IMR-90 (cell line): ENCODE results near the gene C17orf100. TPM values are rescaled to one million over a fixed set of nuclear protein-coding genes. Genes with fewer than 3 reads are reported as not detected.
A peak's percentile ranks its signal among the peaks of the same experiment; 100 is the strongest.

Experiments used
- ATAC-seq: fragments of 200-7000 bp; cut with Tn5 transposase; 2 replicates; pipeline ENCODE4 v1.9.1; 2020; ENCODE audit warnings: low read depth, mild to moderate bottlenecking, moderate library complexity
- BruUV-seq: library from RNA; stranded (reverse); fragments of 400-500 nt; replicated peaks from 2 replicates; lab custom pipeline; 2021; lab: Mats Ljungman, UMichigan
- CTCF ChIA-PET: fragments of 300-600 bp; formaldehyde crosslinking; extraction: SDS; loops from one replicate; lab custom pipeline; 2021; ENCODE audit warnings: antibody characterized with exemption; lab: Yijun Ruan, JAX
- POLR2A ChIA-PET: fragments of 300-600 bp; sonication (Branson Sonifier 250); formaldehyde crosslinking; loops from one replicate; lab custom pipeline; 2022; ENCODE audit warnings: antibody characterized with exemption; ENCODE audit not compliant: unreplicated experiment; lab: Charles Lee
- DNase-seq: peaks from one replicate; pipeline ENCODE4 v3.0.0; 2013
- H2AFZ ChIP-seq: replicated peaks from 2 replicates; pipeline ENCODE3; 2013; ENCODE audit warnings: low read length, mild to moderate bottlenecking; ENCODE audit not compliant: poor library complexity
- H2AK5ac ChIP-seq: 2 replicates; pipeline ENCODE4 v1.6.1; 2013; ENCODE audit warnings: low read depth, low read length, inconsistent platforms
- H2AK9ac ChIP-seq: replicated peaks from 2 replicates; pipeline ENCODE3; 2013; ENCODE audit warnings: mild to moderate bottlenecking, low read depth, low read length, moderate library complexity; ENCODE audit not compliant: poor library complexity
- H2BK120ac ChIP-seq: 2 replicates; pipeline ENCODE4 v1.6.1; 2013; ENCODE audit warnings: low read depth, low read length, inconsistent platforms
- H2BK15ac ChIP-seq: 3 replicates; pipeline ENCODE4 v1.6.1; 2013; ENCODE audit warnings: low read depth, low read length, inconsistent platforms
- H2BK20ac ChIP-seq: 2 replicates; pipeline ENCODE4 v1.6.1; 2013; ENCODE audit warnings: low read depth, mild to moderate bottlenecking, inconsistent platforms, low read length, moderate library complexity
- H2BK5ac ChIP-seq: 2 replicates; pipeline ENCODE4 v1.6.1; 2013; ENCODE audit warnings: mild to moderate bottlenecking, low read depth, low read length, inconsistent platforms; ENCODE audit not compliant: poor library complexity, severe bottlenecking
- H3K14ac ChIP-seq: replicated peaks from 2 replicates; pipeline ENCODE4 v1.6.1; 2013; ENCODE audit warnings: low read depth, low read length, inconsistent platforms
- H3K18ac ChIP-seq: 2 replicates; pipeline ENCODE4 v1.6.1; 2013; ENCODE audit warnings: low read depth, low read length, control low read depth
- H3K23ac ChIP-seq: 2 replicates; pipeline ENCODE4 v1.6.1; 2013; ENCODE audit warnings: low read depth, low read length, inconsistent platforms
- H3K27ac ChIP-seq: 2 replicates; pipeline ENCODE4 v1.5.1; 2013; ENCODE audit warnings: mild to moderate bottlenecking, control low read depth, low read length; ENCODE audit not compliant: insufficient read depth
- H3K27me3 ChIP-seq: 2 replicates; pipeline ENCODE4 v1.6.1; 2013; ENCODE audit warnings: low read length; ENCODE audit not compliant: control insufficient read depth, insufficient read depth
- H3K36me3 ChIP-seq: 2 replicates; pipeline ENCODE4 v1.6.1; 2013; ENCODE audit warnings: low read length, mixed read lengths; ENCODE audit not compliant: control insufficient read depth, insufficient read depth
- H3K4ac ChIP-seq: 2 replicates; pipeline ENCODE4 v1.6.1; 2013; ENCODE audit warnings: low read depth, low read length, inconsistent platforms
- H3K4me1 ChIP-seq: 2 replicates; pipeline ENCODE4 v1.6.1; 2013; ENCODE audit warnings: low read length, mixed read lengths; ENCODE audit not compliant: control insufficient read depth, insufficient read depth
- H3K4me2 ChIP-seq: 2 replicates; pipeline ENCODE4 v1.6.1; 2013; ENCODE audit warnings: low read depth, mild to moderate bottlenecking, control low read depth, low read length, moderate library complexity
- H3K4me3 ChIP-seq: 2 replicates; pipeline ENCODE4 v1.5.1; 2013; ENCODE audit warnings: low read depth, mild to moderate bottlenecking, control low read depth, low read length, moderate library complexity; ENCODE audit not compliant: insufficient read depth
- H3K56ac ChIP-seq: 2 replicates; pipeline ENCODE4 v1.6.1; 2013; ENCODE audit warnings: low read length, inconsistent platforms; ENCODE audit not compliant: insufficient read depth; ENCODE audit errors: extremely low read depth
- H3K79me1 ChIP-seq, 2 experiments: 2 replicates each; pipeline ENCODE4 v1.6.1; 2013; ENCODE audit warnings: low read length in 2 of 2, inconsistent platforms in 1 of 2, low read depth in 1 of 2
- H3K9ac ChIP-seq: 2 replicates; pipeline ENCODE4 v1.6.1; 2013; ENCODE audit warnings: low read depth, low read length, control low read depth
- H3K9me1 ChIP-seq: 2 replicates; pipeline ENCODE4 v1.6.1; 2013; ENCODE audit warnings: low read length, inconsistent platforms; ENCODE audit not compliant: insufficient read depth
- H3K9me3 ChIP-seq: 2 replicates; pipeline ENCODE4 v1.6.1; 2013; ENCODE audit warnings: low read length; ENCODE audit not compliant: control insufficient read depth, insufficient read depth
- H4K20me1 ChIP-seq: 2 replicates; pipeline ENCODE4 v1.6.1; 2013; ENCODE audit warnings: low read length, inconsistent platforms; ENCODE audit not compliant: insufficient read depth
- H4K5ac ChIP-seq: 2 replicates; pipeline ENCODE4 v1.6.1; 2013; ENCODE audit warnings: mild to moderate bottlenecking, low read depth, low read length, control low read depth
- H4K8ac ChIP-seq, 2 experiments: 2 replicates each; pipeline ENCODE4 v1.6.1; 2013; ENCODE audit warnings: low read depth in 2 of 2, low read length in 2 of 2, control low read depth in 1 of 2, inconsistent platforms in 1 of 2
- H4K91ac ChIP-seq: 2 replicates; pipeline ENCODE4 v1.6.1; 2013; ENCODE audit warnings: low read depth, low read length, inconsistent platforms; ENCODE audit not compliant: insufficient read depth
- BHLHE40 ChIP-seq: fragments of 150-350 bp; IDR thresholded peaks from 2 replicates; pipeline ENCODE4 v1.6.1; 2016; ENCODE audit warnings: mild to moderate bottlenecking, low read depth, low read length
- CEBPB ChIP-seq: IDR thresholded peaks from 2 replicates; pipeline ENCODE4 v1.6.1; 2012; ENCODE audit warnings: low read depth, low read length, improper control_type of control experiment
- CHD1 ChIP-seq: IDR thresholded peaks from 2 replicates; pipeline ENCODE4 v1.6.1; 2012; ENCODE audit warnings: low read depth, low read length, improper control_type of control experiment
- CTCF ChIP-seq: conservative IDR thresholded peaks from 2 replicates; pipeline ENCODE4 v1.5.1; 2012; ENCODE audit warnings: mild to moderate bottlenecking, low read depth, low read length, improper control_type of control experiment
- ELK1 ChIP-seq: fragments of 150-350 bp; IDR thresholded peaks from 2 replicates; pipeline ENCODE4 v1.6.1; 2016; ENCODE audit warnings: low read depth, mild to moderate bottlenecking, low read length, moderate library complexity, borderline replicate concordance
- FOS ChIP-seq: fragments of 150-350 bp; IDR thresholded peaks from 2 replicates; pipeline ENCODE4 v1.6.1; 2016; ENCODE audit warnings: low read depth, low read length
- MAFK ChIP-seq: IDR thresholded peaks from 2 replicates; pipeline ENCODE4 v1.6.1; 2012; ENCODE audit warnings: low read depth, low read length, improper control_type of control experiment
- MAZ ChIP-seq: IDR thresholded peaks from 2 replicates; pipeline ENCODE4 v1.6.1; 2012; ENCODE audit warnings: low read depth, mild to moderate bottlenecking, low read length, improper control_type of control experiment, moderate library complexity, borderline replicate concordance
- MXI1 ChIP-seq: IDR thresholded peaks from 2 replicates; pipeline ENCODE4 v1.6.1; 2012; ENCODE audit warnings: low read depth, mild to moderate bottlenecking, low read length, moderate library complexity, borderline replicate concordance
- NFE2L2 ChIP-seq: fragments of 150-350 bp; IDR thresholded peaks from 2 replicates; pipeline ENCODE4 v1.6.1; 2016; ENCODE audit warnings: low read depth, mild to moderate bottlenecking, low read length
- POLR2A ChIP-seq: IDR thresholded peaks from 2 replicates; pipeline ENCODE4 v1.6.1; 2012; ENCODE audit warnings: mild to moderate bottlenecking, low read depth, low read length
- RAD21 ChIP-seq: IDR thresholded peaks from 2 replicates; pipeline ENCODE4 v1.6.1; 2012; ENCODE audit warnings: low read length, improper control_type of control experiment
- RCOR1 ChIP-seq: IDR thresholded peaks from 2 replicates; pipeline ENCODE4 v1.6.1; 2012; ENCODE audit warnings: mild to moderate bottlenecking, low read length, improper control_type of control experiment; ENCODE audit not compliant: insufficient replicate concordance
- RFX5 ChIP-seq: IDR thresholded peaks from 2 replicates; pipeline ENCODE4 v1.8.0; 2012; ENCODE audit warnings: low read depth, mild to moderate bottlenecking, low read length, moderate library complexity
- SMC3 ChIP-seq: fragments of 150-350 bp; IDR thresholded peaks from 2 replicates; pipeline ENCODE4 v1.6.1; 2016; ENCODE audit warnings: low read depth, mild to moderate bottlenecking, antibody characterized with exemption, low read length, moderate library complexity
- WGBS, 2 experiments: methylation state at CpG; one replicate each; pipeline versions ENCODE4 v1.1.5 to v1.1.7; 2013; ENCODE audit warnings: missing lambda C conversion rate in 2 of 2; ENCODE audit not compliant: insufficient read length in 1 of 2; ENCODE audit errors: extremely low coverage in 2 of 2; 5-methylcytosine and 5-hydroxymethylcytosine counted together
- dilution Hi-C: fragments of 300-500 bp; cut with HindIII; formaldehyde crosslinking; loops from one replicate; pipeline ENCODE4 v1.14.3; 2018; ENCODE audit warnings: low sequenced_read_pairs; ENCODE audit not compliant: unreplicated experiment
- in situ Hi-C: fragments of 300-500 bp; cut with MboI; formaldehyde crosslinking; loops from 3 replicates; pipeline ENCODE4 v1.14.3; 2019; ENCODE audit warnings: low sequenced_read_pairs, inconsistent platforms, mixed read lengths
- intact Hi-C: fragments of 100-400 bp; cut with micrococcal nuclease; formaldehyde crosslinking; loops from 2 replicates; pipeline ENCODE4 v1.10.0; 2022
- polyA plus RNA-seq, 3 experiments: library from polyadenylated mRNA; depleted of rRNA; stranded (reverse); fragments of >200 nt; gene quantifications; 2 replicates each; pipeline ENCODE4 v1.2.3, GENCODE V29; 2012; ENCODE audit warnings: low replicate concordance in 1 of 3
- total RNA-seq: library from RNA; depleted of rRNA; stranded (reverse); fragments of >200 nt; gene quantifications from 2 replicates; pipeline ENCODE4 v1.2.3, GENCODE V29; 2012

The C17orf100 gene
- total and polyA plus RNA-seq, 2 of the 4 experiments (the other 2 are of a cell fraction): 0.18 to 1.8 TPM

GRCh38 chr17:6623941-6624340 lies 27.6 kb upstream of the C17orf100 start:
- intact Hi-C loops: no loop called here
- Histone ChIP-seq H2BK15ac (peak overlapping the region; percentile 79; the same call in 2 of the 3 replicates), H3K4me3 (no peak overlapping the region), H3K27me3 (no peaks in the 10 kb centered on the region), H3K9me3 (no peaks in the 10 kb centered on the region), H2AK9ac (no peak overlapping the region), H3K36me3 (peaks cover 29% of the 10 kb centered on the region), H3K9me1 (peaks cover 3% of the 10 kb centered on the region), H3K9ac (0 out of 2 replicates have a peak overlapping the region, but pooled peaks have one; percentile 1), H3K56ac (peak overlapping the region; percentile 59; the same call in 1 of the 2 replicates), H4K8ac (peak overlapping the region in 1 of 2 experiments; percentile 84; a peak in 2 of 4 replicates), H3K4me2 (peak overlapping the region; percentile 62; the same call in 1 of the 2 replicates), H4K20me1 (peaks cover 4% of the 10 kb centered on the region; the same call in 1 of the 2 replicates), H2AK5ac (peak overlapping the region; percentile 90), H4K91ac (peak overlapping the region; percentile 77; the same call in 1 of the 2 replicates), H3K27ac (peak overlapping the region; percentile 78; the same call in 1 of the 2 replicates), H3K18ac (peak overlapping the region; percentile 94; the same call in 1 of the 2 replicates), H3K4me1 (peaks cover 12% of the 10 kb centered on the region), H2BK5ac (peak overlapping the region; percentile 95), H2BK120ac (peak overlapping the region; percentile 95), H3K79me1 (peaks cover 12 to 35% of the 10 kb centered on the region in 2 experiments), H3K14ac (peak overlapping the region; percentile 91), H2BK20ac (peak overlapping the region; percentile 92; the same call in 1 of the 2 replicates), H4K5ac (peak overlapping the region; percentile 71), H3K23ac (peak overlapping the region; percentile 90), H2AFZ (no peak overlapping the region), H3K4ac (peak overlapping the region; percentile 93)
- WGBS, 2 experiments: no CpG with 5 or more reads among the region's 3 CpGs
- TF ChIP-seq MAFK: no peak
- TF ChIP-seq POLR2A: no peak
- no peak for TF ChIP-seq NFE2L2
- TF ChIP-seq SMC3: no peak
- no peak for TF ChIP-seq FOS
- TF ChIP-seq RAD21: no peak
- TF ChIP-seq CHD1: no peak
- no peak for TF ChIP-seq RFX5
- no peak for TF ChIP-seq MXI1
- TF ChIP-seq MAZ: no peak
- no peak for TF ChIP-seq CEBPB
- no peak for TF ChIP-seq ELK1
- no peak for TF ChIP-seq BHLHE40
- TF ChIP-seq CTCF: no peak
- TF ChIP-seq RCOR1: no peak
- CTCF ChIA-PET: interaction anchor here (0.9 to 1.1 kb wide), 2 partner anchors 16 to 398 kb away, joined by 3 read pairs; no protein-coding TSS in a partner anchor
- peak; percentile 68 for DNase-seq
- no TSS peak for BruUV-seq
- in situ Hi-C loops: no loop called here
- dilution Hi-C loops: no loop called here
- POLR2A ChIA-PET: no interaction called here
- peak; percentile 62 for ATAC-seq
